Mucosa of descending colon (tissue), 3 donors: ENCODE results near the gene GRIK3. TPM values are rescaled to one million over a fixed set of nuclear protein-coding genes. Genes with fewer than 3 reads are reported as not detected.

ENCODE experiments used
- ATAC-seq: fragments of 200-7000 bp; cut with Tn5 transposase; one replicate; pipeline ENCODE4 v1.9.1; 2020; ENCODE audit warnings: mild to moderate bottlenecking, moderate library complexity
- DNase-seq, 3 donors: peaks; one replicate each; pipeline ENCODE4 v3.0.0-alpha.2; 2020
- H3K36me3 ChIP-seq: fragments of 200-600 bp; one replicate; pipeline ENCODE4 v1.8.0; 2021; ENCODE audit warnings: low read depth, mild to moderate bottlenecking
- H3K4me1 ChIP-seq: fragments of 200-600 bp; one replicate; pipeline ENCODE4 v1.8.0; 2021; ENCODE audit warnings: low read depth, mild to moderate bottlenecking
- H3K4me3 ChIP-seq: fragments of 200-600 bp; one replicate; pipeline ENCODE4 v1.8.0; 2021; ENCODE audit warnings: mild to moderate bottlenecking
- H3K9me3 ChIP-seq: fragments of 200-600 bp; one replicate; pipeline ENCODE4 v1.8.0; 2021; ENCODE audit warnings: mild to moderate bottlenecking
- intact Hi-C, 2 donors: fragments of 100-400 bp; cut with DNase I in 1 of 2; cut with micrococcal nuclease in 1 of 2; formaldehyde crosslinking; loops; one replicate each; pipeline versions ENCODE4 v1.11.0 to v1.11.1; 2022; cut with DNase I, micrococcal nuclease
- total RNA-seq, 3 donors: library from RNA; stranded (reverse); fragmentation: NEBNext Ultra II Directional in 2 of 3; extraction: Animal tissue kit (Norgen Biotek cat#: 25700) in 2 of 3; gene quantifications; one replicate each; pipeline versions ENCODE4 v1.2.1 to v1.2.4, GENCODE V29; 2021 to 2023
- TF ChIP-seq, protein P1 (sequence below): fragments of 200-600 bp; IDR thresholded peaks from one replicate; pipeline ENCODE4 v1.8.0; 2022; ENCODE audit warnings: antibody characterized with exemption, mild to moderate bottlenecking
- donor health status: DM: no; HTN: no; CAD: no; lungs with moderate emphysema.
- donor health status: DM: no; HTN: no; CAD: no.
- donor health status: DM: no; HTN: yes; CAD: no.

GRIK3 gene
- total RNA-seq, 3 donors from 2014 or later: 0.41 to 13.6 (median 1.5) TPM

- no peaks in the 10 kb centered on the region for H3K36me3 ChIP-seq
- TF ChIP-seq, protein P1, sequence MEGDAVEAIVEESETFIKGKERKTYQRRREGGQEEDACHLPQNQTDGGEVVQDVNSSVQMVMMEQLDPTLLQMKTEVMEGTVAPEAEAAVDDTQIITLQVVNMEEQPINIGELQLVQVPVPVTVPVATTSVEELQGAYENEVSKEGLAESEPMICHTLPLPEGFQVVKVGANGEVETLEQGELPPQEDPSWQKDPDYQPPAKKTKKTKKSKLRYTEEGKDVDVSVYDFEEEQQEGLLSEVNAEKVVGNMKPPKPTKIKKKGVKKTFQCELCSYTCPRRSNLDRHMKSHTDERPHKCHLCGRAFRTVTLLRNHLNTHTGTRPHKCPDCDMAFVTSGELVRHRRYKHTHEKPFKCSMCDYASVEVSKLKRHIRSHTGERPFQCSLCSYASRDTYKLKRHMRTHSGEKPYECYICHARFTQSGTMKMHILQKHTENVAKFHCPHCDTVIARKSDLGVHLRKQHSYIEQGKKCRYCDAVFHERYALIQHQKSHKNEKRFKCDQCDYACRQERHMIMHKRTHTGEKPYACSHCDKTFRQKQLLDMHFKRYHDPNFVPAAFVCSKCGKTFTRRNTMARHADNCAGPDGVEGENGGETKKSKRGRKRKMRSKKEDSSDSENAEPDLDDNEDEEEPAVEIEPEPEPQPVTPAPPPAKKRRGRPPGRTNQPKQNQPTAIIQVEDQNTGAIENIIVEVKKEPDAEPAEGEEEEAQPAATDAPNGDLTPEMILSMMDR: no peak
- H3K4me1 ChIP-seq: no peaks in the 10 kb centered on the region
- ATAC-seq: no peak
- H3K9me3 ChIP-seq: no peaks in the 10 kb centered on the region
- no peak overlapping the region for H3K4me3 ChIP-seq
- no peak for DNase-seq
- intact Hi-C loops: no loop called here
These were observed 260.3 kb downstream of the GRIK3 start for GRCh38 chr1:36773827-36774541.

DNA sequence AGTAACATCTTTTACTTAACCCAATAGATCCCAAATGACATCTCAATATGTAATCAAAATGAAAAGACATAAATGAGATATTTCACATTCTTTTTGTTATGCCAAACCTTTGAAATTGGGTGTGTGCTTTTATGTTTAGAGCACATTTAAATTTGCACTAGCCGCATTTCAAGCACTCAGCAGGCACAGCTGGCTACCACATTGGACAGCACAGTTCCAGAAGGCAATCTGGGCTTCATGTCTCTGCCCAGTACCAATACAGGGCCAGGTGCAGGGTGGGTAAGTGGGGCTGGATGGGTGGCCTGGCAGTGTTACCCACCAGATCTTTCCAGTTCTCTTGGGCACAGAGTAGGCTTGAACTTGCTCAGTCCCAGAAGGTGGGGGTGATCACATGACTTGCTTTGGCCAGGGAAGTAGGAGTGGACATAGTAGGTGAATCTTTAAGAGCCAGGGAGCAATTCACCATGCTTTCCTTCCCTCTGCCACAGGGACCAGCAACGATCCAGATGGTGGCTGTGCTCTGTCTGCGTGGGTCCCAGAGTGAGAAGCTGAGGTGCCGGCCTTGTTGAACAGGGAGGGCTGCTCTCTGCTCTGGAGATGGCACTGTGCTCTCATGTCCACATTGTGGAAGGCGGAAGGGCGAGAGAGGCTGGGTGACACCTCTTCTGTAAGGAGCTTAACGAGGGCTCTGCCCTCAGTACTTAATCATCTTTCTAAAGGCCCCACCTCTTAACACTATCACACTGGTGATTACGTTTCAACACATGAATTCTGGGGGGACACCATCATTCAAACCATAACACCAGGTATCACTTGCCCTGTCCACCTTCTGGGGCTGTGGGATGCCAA, 261.4 kb downstream of the GRIK3 start:
- Histone ChIP-seq H3K4me3 (no peak overlapping the region), H3K36me3 (no peaks in the 10 kb centered on the region), H3K4me1 (no peaks in the 10 kb centered on the region), H3K9me3 (no peaks in the 10 kb centered on the region)
- intact Hi-C loops: no loop called here
- no peak for DNase-seq
- TF ChIP-seq, protein P1: no peak
- ATAC-seq: no peak

- ATAC-seq (no peak), DNase-seq (no peak)
- TF ChIP-seq, protein P1: no peak
- H3K4me3 ChIP-seq: no peak overlapping the region
- intact Hi-C loops: no loop called here
- H3K36me3 ChIP-seq: no peaks in the 10 kb centered on the region
- no peaks in the 10 kb centered on the region for H3K4me1 ChIP-seq
- H3K9me3 ChIP-seq: no peaks in the 10 kb centered on the region
These were observed 262.5 kb downstream of the GRIK3 start for GRCh38 chr1:36771660-36772284.

DNA sequence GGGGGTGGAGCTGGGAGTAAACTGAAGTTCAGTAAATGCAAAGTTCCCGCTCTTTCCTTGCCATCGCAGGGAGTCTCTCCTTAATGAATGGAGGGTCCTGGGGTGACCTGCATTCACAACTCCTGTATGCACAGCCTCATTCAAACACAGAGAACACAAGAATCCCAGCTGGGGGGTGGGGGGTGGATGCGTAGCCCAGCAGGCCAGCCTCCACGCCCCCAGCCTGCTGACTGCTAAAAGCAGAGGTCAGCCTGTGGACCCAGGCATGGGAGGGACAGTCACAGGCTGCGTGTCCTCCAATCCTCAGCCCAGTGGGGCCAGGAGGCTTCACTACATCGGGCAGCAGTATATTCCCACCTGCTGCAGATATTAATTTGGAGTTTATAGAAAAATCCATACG, 263.1 kb downstream of the GRIK3 start:
- H3K4me1 ChIP-seq: no peaks in the 10 kb centered on the region
- TF ChIP-seq, protein P1: no peak
- no peaks in the 10 kb centered on the region for H3K36me3 ChIP-seq
- H3K4me3 ChIP-seq: no peak overlapping the region
- DNase-seq: no peak
- ATAC-seq: no peak
- intact Hi-C loops: no loop called here
- H3K9me3 ChIP-seq: no peaks in the 10 kb centered on the region

DNA sequence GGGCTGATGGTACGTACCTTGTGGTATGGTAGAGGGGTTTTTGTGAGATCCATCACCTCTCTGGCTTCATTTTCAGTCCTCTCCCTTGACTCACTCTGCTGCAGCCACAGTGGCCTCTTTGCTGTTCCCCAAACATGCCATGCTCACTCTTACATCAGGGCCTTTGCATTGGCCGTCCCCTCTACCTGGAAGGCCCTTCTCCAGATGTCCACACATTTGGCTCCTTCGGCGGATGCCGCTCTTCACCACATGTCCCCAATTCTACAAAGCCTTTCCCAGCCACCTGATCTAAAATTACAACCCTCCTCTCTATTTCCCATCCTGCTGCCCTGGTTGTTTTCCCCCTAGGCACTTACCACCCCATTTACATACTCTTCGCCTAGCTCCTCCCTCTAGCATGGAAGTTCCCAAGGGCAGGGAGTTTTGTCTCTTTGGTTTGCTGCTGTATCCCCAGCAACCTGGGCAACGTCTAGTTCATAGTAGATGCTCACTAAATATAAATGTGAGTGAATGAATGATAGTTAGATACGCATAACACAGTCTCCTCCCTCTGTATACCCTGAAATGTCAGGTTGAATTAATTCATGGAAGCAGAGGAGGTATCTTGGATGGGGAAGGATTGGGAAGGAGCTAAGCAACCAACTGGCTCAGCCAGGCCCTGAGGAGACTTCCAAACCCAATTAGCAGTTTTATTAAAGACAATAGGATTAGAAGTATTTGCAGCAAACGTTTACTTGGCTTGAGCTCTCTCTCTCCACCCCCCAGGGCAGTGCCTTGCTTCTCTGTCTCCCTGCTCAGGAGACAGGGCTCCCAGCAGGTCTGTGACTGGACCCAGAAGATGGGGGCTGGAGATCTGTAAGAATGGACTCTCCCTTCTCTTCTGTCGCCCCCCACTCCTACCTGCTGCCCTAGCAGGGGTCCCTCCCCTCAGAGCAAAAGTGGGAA, 264.2 kb downstream of the GRIK3 start:
- H3K36me3 ChIP-seq: no peaks in the 10 kb centered on the region
- no peaks in the 10 kb centered on the region for H3K4me1 ChIP-seq
- H3K4me3 ChIP-seq: no peak overlapping the region
- TF ChIP-seq, protein P1: no peak
- no peaks in the 10 kb centered on the region for H3K9me3 ChIP-seq
- intact Hi-C loops: no loop called here
- ATAC-seq (no peak), DNase-seq (no peak)
